GM19455 (cell line): ENCODE results near the gene ADAP1.
A peak's percentile ranks its signal among the peaks of the same experiment; 100 is the strongest.
"Not testable (repeated sequence)": the region's sequence is repeated elsewhere in the genome, so short reads cannot be mapped to it uniquely, and the experiment has no call there.

Experiments used
- ATAC-seq: cut with Tn5 transposase; IDR thresholded peaks from one replicate; pipeline ENCODE4 v1.9.1; 2021; ENCODE audit not compliant: unreplicated experiment

Gene ADAP1

DNA sequence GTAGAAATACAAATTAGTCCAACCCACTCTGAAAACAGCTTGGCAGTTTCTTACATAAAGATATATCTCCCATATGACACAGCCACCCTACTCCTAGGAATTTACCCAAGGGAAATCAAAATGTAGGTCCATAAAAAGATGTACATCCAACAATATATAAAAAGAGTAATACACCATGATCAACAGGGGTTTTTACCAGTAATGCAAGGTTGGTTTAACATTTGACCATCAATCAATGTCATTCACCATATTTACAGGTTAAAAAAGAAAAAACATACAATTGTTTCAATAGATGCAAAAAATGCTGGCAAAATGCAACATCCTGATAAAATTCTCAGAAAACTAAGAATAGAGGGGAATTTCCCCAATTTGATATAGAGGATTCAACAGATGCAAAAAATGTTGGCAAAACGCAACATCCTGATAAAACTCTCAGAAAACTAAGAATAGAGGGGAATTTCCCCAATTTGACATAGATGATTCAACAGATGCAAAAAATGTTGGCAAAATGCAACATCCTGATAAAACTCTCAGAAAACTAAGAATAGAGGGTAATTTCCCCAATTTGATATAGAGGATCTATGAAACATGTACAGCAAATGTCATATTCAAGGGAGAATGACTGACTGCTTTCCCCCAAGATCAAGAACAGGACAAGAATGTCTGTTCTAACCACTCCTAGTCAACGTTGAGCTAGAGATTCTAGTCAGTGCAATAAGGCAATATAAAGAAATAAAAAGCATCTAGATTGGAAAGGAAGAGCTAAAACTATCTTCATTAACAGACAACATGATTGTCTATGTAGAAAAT, 13.7 kb downstream of the ADAP1 start:
- no peak for ATAC-seq

DNA sequence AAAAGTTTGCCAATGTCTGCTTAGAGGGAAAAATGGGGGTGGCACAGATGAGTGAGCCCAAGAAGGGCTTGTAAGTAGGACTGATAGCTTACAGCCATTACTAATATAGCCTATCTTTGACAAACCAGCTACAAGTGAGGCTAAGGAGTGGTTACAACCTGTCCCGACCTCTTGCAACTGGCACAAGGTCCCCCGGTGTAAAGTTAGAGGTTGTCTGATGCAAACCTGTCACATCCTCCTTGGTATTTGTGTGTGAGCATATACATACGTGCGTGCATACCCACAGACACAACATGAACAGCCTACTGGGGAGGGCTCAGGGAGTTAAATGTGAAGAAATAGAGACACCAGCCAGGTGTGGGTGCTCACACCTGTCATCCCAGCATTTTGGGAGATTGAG, 14.6 kb downstream of the ADAP1 start:
- ATAC-seq = no peak

DNA sequence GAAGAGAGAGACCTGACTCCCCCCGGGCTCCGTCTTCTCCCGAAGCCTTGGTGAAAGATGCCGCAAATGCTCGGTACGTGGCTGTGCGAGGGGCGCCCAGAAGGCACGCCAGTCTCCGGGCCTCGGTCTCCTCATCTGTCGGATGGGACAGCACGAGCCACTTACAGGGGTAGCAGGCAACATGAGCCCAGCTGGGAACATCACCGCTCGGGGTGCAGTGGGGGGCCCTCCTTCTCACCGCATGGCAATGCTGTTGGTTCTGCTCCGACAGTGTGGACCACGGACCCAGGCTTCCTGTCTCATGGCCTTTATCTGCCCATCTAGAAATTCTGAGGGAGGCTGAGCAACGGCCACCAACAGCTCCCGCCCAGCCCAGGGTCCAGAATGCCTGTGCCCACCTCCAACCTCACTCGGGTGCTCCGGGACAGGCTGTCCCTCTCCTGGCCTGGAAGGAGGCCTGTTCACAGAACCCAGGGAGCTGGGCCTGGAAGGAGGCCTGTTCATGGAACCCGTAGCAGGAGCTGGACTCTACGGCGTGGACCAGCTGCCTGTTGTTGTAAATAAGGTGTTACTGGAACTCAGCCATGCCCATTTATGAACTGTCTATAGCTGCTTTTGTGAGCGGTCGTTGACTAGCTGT, 15.8 kb downstream of the ADAP1 start:
- no peak for ATAC-seq

DNA sequence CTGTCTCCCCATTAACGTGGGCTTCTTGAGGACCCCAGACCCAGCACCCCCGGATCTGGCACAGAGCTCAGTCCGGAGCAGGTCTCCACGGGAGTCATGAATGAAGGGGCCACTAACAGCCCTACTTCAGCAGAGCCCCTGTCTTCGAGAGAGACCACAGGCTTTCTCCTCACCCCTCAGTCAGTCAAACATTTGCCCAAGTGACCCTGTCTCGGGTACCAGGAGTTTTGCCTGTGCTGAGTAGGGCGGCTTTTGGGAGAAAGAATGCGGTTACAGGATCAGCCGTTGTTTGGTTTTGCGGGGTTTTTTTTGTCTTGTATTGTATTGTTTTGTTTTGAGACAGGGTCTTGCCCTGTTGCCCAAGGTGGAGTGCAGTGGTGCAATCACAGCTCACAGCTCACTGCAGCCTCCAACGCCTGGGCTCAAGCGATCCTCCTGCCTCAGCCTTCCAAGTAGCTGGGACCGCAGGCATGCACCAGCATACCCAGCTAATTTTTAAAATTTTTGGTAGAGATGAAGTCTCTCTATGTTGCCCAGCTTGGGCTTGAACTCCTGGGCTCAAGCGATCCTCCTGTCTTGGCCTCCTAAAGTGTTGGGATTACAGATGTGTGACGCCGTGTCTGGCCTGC, 16.5 kb downstream of the ADAP1 start:
- no peak for ATAC-seq

DNA sequence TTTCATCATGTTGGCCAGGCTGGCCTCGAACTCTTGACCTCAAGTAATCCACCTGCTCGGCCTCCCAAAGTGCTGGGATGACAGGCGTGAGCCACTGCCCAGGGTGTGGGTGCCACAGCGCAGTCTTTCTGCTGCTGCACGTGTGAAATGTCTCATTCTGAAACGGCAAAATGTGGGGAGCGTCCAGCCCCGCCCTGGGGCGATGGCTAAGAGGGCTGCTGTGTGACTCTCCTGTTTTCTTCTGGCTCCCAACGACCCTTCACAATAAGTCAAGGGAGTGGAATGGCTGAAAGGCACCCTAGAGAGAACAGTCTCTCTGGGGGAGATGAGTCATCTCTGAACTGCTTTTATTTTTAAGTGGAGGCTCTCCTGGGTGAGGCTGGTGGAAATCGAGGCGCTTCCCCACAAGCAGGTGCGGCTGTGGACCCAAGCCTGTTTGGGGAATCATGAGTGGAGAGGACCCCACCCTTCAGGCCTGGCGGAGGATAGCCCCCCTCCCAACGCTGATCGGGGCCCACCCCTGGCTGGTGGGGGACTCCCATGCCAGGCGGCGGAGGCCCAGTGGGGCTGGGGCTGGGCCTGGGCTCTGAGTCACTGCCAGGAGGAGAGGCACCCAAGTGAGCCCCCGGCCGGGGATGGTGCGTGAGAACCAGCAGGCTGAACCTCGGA, 18.0 kb downstream of the ADAP1 start:
- ATAC-seq = peak; percentile 71

DNA sequence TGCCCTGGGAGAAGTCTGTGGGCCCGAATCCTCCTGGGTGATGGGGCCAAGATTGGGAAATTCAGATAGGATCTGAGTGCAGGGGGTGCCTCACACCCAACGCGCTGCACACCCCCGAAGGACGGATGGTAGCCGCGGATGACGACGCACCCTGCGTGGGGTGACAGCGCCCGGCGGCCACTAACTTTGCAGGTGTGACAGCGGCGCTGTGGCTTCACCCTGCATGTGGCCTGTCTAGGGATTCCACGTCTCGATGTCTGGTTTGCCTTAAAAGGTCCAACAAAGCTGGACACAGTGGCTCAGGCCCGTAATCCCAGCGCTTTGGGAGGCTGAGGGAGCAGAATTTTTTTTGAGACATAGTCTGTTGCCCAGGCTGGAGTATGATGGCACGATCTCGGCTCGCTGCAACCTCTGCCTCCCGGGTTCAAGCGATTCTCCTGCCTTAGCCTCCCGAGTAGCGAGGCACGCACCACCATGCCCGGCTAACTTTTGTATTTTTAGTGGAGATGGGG, 18.6 kb downstream of the ADAP1 start:
- no peak for ATAC-seq

DNA sequence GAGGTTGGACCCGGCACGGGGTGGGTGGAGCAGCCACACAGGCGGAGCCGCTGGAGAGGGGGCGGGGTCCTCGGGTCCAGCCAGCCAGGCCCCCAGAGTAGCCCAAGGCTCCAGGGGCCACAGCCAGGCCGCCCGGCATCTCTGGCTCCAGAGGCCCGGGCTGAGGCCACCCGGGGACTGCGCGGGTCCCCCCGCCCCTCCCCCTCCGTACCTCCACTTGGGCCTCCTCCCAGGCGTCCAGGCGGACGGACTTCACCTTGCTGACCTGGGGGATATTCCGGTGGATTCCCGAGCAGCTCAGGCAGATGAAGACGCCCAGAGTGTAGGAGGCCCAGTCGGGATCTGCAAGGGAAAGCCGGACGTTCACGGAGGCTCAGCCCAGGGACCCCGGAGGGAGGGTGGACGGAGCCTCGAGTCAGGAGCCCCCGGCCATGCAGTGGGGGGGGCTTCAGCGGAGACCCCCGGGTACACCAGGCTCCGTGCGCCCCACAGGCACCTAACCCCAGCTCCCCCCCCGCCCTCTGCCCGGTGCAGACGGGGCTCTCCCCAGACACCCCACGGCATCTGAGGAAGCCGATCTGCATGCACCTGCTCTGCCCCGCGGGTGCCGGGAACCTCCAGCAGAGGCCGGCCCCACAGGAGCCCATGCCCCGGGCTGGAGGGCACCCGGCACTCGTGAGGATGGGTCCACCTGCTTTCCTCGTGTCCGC, 19.2 kb downstream of the ADAP1 start:
- no peak for ATAC-seq

DNA sequence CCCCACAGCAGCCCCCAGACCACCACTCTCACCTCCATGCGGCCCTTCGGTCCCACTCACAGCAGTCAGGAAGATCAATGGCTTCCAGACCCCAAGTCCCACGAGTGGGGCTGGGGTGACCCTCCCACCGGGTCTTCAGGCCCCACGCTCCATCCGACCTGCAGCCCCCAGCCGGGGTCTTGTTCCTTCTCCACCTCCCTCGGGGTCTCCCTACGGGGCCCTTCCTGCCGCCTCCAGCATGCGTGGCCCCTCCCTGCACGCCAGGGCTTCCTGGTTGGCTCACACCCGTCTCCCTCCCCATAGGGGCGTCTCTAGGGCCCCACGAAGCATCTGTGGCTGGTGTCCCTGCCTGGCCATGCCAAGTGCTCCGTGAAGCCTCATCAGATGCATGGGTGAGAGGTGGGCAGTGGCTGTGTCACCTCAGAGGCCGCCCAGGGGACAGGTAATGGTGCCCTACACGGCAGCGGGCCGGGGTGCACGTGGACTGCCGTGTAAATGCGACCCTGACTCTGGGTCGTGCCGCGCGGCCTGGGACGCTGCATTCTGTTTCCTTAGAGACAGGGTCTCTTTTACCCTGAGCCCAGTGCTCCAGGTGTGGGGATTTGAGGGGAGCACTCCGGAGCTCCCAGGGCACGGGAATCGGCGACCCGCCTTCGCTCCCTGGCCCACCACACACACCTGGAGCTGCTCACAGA, 19.9 kb downstream of the ADAP1 start:
- no peak for ATAC-seq

DNA sequence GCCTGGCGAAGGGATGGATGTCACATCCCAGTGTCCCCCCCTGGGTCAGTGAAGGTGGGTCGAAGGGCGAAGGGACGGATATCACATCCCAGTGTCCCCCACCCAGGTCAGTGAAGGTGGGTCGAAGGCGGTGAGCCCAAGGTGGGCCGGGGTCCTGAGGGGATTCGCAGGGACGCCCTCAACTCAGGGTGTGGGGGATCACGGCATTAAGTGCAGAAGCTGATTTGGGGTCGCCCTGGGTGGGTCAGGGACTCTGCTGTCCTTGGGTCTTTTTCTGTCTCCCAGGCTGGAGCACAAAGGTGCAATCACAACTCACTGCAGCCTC, 21.9 kb downstream of the ADAP1 start:
- ATAC-seq = no peak

DNA sequence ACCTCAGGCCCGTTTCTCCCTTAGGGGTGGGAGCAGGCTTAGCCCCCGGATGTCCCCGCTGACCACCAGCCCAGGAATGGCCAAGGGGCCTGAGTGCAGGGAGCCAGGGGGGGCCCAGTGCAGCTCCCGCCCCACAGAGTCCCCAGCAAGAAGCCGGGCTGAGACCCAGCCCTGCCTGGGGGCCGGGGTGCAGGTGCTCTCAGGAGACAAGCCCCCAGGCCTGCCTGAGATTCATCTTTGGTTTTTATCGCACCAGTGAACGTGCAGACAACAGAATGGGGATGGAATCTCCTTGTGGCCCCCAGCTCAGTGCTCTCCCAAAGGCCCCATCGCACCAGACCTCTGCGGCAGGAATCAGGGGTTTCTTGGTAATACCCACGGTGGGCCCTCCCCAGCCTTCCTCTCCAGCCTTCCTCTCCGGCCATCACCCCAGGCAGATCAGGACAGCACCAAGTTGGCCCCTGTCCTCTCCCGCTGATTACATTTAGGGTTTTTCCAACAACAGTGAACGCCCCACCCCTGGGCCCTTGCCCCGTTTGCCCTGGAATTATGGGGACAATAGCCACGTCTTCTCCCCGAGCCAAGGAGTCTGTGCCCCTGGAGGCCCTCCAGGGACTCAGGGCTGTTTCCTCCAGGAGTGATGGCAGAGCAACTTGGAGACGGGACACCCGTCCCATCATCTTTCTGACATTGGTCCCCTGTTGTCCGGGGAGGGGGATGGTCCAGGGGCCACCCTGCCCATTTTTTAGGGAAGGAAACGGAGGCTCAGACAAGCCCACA, 22.4 kb downstream of the ADAP1 start:
- ATAC-seq = no peak

DNA sequence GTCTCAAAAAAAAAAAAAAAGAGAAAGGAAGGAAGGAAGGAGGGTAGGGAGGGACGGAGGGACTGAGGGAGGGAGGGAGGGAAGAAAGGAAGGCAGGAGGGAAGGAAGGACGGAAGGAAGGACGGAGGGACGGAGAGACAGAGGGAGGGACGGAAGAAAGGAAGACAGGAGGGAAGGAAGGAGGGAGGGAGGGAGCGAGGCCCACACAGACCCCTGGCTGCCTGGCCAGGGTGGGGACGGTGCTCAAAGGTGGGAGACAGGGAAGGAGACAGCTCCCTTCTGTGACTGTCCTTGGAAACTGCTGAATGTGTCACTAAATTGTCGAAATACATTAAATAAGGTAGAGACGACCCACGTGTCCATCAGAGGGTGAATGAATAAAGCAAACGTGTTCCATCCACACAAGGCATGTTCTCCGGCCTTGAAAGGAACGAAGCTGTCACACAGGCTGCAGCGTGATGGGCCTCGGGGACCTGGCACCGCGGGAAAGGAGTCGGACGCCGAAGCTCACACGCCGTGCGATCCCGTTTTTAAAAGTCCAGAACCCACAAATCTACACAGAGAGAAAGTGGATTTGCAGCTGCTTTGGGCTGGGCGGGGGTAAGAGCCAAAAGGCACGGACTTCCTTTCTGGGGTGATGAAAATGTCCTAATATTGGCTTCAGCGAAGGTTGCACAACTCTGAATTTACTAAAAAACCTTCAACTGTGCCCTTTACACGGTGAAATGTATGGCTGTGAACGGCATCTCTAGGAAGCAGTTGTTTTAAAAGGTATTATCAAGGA, 23.3 kb downstream of the ADAP1 start:
- ATAC-seq = no peak

DNA sequence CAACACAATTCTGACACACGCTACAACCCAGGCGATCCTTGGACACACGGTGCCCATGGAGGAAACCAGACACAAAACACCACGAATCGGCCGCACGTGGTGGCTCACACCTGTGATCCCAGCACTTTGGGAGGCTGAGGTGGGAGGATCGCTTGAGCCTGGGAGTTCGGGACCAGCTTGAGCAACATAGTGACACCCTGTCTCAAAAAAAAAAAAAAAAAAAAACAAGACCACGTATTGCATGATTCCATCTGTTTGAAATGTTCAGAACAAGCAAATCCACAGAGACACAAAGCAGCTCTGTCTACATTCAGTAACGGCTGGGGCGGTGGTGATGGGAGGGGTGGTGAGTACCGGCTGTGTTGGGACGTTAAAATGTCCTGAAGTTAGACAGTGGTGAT, 25.2 kb downstream of the ADAP1 start:
- ATAC-seq = no peak

DNA sequence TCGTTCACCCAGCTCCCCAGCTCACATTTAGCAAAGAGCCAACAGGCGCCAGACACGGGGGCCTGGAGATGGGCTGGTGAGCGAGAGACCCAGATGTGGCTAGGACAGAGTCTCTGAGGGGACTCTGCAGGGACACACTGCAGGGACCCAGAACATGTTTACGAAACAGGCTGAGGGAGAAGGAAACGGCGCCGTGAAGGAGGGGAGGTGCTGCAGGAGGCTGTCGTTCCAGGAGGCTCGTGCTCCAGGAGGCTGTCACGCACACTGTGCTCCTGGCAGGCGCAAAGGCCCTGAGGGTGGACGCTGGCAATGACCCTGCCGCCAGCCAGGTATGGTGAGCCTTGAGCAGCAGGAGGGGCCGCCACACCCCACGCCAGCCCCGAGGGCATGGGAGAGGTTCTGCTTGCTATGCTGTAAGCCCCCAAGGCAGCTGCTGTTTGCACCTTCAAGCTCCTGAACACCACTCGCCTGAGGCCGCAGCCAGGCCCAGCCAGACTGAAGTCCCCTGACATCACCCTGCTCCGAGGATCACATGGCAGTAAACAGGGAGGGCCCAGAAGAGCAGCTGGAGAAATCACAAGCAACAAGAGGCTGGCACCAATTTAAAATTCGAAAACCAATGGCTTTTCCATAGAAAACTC, 27.3 kb downstream of the ADAP1 start:
- no peak for ATAC-seq

DNA sequence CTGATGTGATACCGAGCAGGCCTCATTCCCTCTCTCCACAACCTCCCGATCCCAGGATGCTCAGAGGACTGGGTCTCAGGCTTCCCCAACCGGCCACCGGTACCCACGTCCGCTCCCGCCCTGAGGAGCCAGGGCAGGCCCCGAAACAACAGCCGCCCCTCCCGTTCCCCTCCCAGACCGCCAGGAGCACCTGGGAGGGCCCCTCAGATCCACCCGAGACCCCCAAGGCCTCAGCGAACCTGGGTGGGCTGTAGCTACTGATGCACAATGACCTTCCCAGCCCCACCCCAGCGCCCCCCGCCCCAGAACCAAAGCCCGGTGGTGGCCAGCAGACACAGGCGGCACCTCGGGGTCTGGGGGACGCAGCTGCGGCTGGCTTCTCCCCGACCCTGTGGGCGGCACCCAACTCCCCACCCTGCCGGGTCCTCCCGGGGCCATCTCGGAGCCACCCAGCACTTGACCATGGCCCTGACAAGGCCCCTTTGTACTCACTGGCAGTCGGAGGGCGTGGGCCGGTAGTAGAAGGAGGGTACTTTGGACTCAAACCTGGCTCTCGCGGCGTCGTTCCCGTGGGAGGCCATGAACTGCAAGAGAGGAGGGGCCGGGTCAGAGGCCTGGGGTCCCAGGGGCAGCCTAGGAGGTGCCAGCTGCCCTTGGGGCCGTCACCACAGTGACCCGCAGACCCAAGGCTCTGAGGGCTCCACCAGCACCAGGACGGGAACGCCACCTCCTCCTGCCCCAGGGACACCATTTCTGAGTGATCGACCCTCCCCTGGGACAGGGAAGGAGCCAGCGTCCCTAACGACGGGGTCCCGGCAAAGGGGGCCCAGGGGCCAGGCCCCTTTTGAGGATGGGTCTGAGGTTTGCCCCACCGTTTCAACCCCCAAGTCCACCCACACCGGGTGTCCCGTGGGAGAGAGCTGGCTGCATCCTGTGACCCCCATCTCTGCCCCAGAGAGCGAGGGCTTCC, 28.1 kb downstream of the ADAP1 start:
- ATAC-seq = no peak

DNA sequence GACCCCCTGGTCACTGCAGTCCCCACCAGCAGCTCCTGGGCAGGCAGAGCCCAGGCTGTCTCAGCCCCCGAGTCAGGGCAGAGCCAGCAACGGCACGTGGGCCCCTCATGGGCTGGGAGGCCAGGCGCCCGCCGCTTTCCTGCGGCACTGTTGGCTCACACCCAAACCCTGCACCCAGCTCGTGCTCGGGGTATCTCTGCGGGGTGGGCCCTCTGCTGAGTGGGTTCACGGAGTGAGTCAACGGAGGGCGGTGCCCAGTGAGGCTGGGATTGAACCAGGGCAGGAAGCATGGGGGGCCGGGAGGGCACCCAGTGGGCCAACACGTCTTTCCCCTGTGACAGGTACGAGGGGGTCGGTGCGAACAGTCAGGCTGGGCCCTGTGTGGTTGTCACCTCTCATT, 28.9 kb downstream of the ADAP1 start:
- no peak for ATAC-seq

DNA sequence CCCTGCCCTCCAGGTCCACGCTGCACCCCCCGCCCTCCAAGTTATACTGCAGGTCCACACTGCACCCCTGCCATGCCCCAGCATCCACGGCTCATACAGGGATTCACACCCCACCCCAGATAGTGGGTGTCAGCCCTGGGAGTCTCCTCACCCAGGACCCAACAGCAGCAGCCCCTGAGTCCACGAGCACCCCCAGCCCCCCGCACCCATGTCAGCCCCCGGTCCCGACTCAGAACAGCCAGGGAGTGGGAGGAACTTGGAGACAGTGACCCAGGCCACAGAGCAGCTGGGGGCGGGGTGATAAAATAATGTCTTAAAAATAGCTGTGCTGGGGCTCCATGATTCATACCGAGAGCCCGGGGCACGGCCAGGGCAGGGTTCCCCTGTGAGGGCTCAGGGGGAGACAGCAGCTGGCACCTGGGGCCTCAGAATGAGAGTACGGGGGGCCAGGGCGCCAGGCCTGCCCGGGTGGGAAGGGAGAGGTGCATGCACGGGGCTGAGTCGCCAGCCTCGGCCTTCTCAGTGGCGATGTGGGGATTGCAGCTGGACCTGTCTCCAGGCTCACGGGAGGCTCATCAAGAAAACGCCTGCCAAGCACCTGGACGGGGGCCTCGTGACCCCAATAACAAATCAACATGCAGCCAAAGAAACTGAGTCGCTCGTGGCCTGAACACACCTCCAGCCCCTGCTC, 29.8 kb downstream of the ADAP1 start:
- no peak for ATAC-seq

DNA sequence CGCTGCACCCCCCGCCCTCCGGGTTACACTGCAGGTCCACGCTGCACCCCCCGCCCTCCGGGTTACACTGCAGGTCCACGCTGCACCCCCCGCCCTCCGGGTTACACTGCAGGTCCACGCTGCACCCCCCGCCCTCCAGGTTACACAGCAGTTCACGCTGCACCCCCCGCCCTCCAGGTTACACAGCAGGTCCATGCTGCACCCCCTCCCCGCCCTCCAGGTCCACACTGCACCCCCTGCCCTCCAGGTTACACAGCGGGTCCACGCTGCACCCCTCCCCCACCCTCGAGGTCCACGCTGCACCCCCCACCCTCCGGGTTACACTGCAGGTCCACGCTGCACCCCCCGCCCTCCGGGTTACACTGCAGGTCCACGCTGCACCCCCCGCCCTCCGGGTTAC, 30.4 kb downstream of the ADAP1 start:
- not testable (repeated sequence) for ATAC-seq
